Stomach (tissue), 4 donors: ENCODE results near the gene KCNA2.

Source experiments
- CTCF ChIP-seq, 7 experiments: fragments of 450-650 bp in 4 of 7; fragments of 200-600 bp in 3 of 7; sonication (generic) in 3 of 7; IDR thresholded peaks; one replicate each; pipeline ENCODE4 v1.5.1; 2016 to 2019; ENCODE audit warnings: antibody characterized with exemption in 7 of 7, control low read depth in 2 of 7, mild to moderate bottlenecking in 1 of 7
- EP300 ChIP-seq: sonication (generic); formaldehyde crosslinking; IDR thresholded peaks from one replicate; pipeline ENCODE4 v1.6.1; 2017; ENCODE audit warnings: antibody characterized with exemption
- POLR2AphosphoS5 ChIP-seq, 3 donors: sonication (generic); formaldehyde crosslinking; IDR thresholded peaks; one replicate each; pipeline ENCODE4 v1.6.1; 2016; ENCODE audit warnings: antibody characterized with exemption in 3 of 3

GRCh38 chr1:110600716-110601115 is 5.4 kb downstream of the KCNA2 start:
- no peak for TF ChIP-seq CTCF (IDR thresholded peaks at IDR 0.05)
- TF ChIP-seq EP300: no peak
- TF ChIP-seq POLR2AphosphoS5 (IDR thresholded peaks at IDR 0.05): no peak
